ENCODE measurements around the gene ZFP1. TPM values are rescaled to one million over a fixed set of nuclear protein-coding genes. Genes with fewer than 3 reads are reported as not detected.
A peak's percentile ranks its signal among the peaks of the same experiment; 100 is the strongest.

Gene ZFP1
- total and polyA plus RNA-seq, 7 experiments from 2014 or later = 8.6 to 22.5 (median 10.5) TPM

DNA sequence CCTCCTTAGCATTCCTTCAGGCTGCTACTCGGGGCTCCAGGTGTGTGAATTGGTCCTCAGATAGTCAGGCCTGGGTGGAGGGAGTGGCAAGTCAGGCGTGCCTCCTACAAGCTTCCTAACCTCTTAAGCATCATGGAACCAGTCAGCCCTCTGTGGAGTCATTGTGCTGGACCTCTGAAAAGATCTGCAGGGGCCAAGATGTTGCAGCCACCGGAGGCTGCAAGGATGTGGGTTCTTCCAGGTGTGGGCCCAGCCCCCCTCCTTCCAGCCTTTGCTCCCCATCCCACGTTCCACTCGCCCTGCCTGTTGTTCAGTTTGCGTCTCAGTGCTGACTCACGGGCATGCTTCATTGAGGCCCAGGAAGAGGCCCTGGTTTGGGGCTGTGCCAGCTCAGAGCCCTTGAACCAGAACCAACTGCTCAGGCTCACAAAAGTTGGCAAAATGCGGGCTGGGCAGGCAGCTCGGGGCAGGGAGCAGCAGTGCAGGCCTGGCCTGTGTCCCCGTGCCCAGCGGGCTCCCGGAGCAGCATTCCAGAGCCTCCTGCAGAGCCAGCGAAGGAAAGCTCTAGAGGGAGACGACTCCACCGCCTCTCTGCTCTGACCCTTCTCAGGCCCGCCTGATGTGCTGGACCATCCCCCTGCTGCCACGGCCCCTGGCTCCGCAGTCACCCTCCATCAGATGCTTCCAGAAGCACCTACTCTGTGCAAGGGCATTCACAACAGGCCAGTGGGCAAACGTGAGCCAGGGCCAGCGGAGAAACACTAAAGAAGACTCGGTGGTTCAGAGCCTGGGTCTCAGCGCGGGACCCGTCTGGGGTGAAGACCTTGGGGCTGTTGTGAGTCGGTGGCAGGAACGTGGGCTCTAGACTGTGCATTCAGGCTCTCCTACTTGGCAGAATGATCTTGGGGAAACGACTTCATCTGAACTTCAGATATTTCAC is 39.3 kb upstream of the ZFP1 start:
- DNase-seq = peak in 6 of 9 donors; percentile 37 to 71 (median 43)
- ATAC-seq = peak; percentile 61
- H3K9me3 Mint-ChIP-seq = peaks cover 0 to 3% (median 0%) of the 10 kb centered on the region in 11 donors
- intact Hi-C loops (cut with micrococcal nuclease) = loop anchor here in 1 of 2 donors (1.0 kb wide), 1 partner anchor 10 kb away; no protein-coding TSS in a partner anchor
- peak overlapping the region; percentile 28 to 85 (median 59) for H3K4me3 Mint-ChIP-seq
- Histone ChIP-seq H3K27ac (ENCODE audit: low read depth, low read length) (no peak overlapping the region), H3K36me3 (ENCODE audit: control insufficient read depth in 2 of 3, insufficient read depth in 3 of 3, low read length in 3 of 3) (no peaks in the 10 kb centered on the region), H3K27me3 (ENCODE audit: control insufficient read depth in 2 of 2, insufficient read depth in 2 of 2, low read length in 2 of 2) (no peaks in the 10 kb centered on the region), H3K4me3 (ENCODE audit: low read length) (no peak overlapping the region), H3K9me3 (ENCODE audit: control insufficient read depth in 2 of 3, low read length in 3 of 3) (no peaks in the 10 kb centered on the region), H3K4me1 (ENCODE audit: control insufficient read depth in 2 of 2, insufficient read depth in 2 of 2, low read length in 2 of 2) (peaks cover 19 to 32% of the 10 kb centered on the region in 2 donors)
- H3K27me3 Mint-ChIP-seq = peaks cover 0 to 10% (median 10%) of the 10 kb centered on the region in 5 donors
- peak overlapping the region; percentile 22 to 93 (median 67) for H3K27ac Mint-ChIP-seq
- peaks cover 30 to 80% (median 35%) of the 10 kb centered on the region in 7 donors for H3K4me1 Mint-ChIP-seq
- H3K36me3 Mint-ChIP-seq = peaks cover 0 to 10% (median 0%) of the 10 kb centered on the region in 5 donors
- CTCF ChIA-PET = interaction anchor here (0.5 to 4.6 kb wide), 8 partner anchors 33 to 1800 kb away, joined by 3 to 64 read pairs (median 4); partner anchors contain the start of gene ZNRF1
- POLR2A ChIA-PET = interaction anchor here (0.7 to 2.6 kb wide), 3 partner anchors 111 to 124 kb away, joined by 3 to 12 read pairs (median 4); partner anchors contain the start of genes WDR59 and ZNRF1

DNA sequence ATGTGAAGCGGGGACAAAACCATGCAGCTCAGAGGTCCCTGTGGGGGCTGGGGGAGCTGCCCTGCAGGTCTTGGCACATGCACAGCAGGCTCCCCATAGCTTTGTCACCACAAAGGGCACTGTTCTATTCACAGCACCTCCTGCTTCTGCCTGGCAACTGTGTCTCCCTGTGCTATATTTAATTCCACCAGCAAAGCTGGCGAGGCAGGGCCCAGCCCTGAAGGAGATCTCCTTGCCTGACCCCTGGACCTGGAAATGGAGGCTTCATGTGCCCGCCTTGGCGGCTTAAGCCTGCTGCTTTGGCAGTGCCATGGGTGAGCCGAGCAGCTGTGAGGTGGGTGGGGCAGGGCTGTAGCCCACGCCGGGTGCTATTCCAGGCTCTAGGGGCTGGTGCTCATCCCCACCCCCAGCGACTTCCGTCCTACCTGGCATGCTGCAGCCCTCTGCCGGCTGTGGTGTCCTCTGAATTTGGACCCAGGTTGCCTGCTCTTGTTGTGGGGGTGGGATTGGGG is 38.5 kb upstream of the ZFP1 start:
- Mint-ChIP-seq H3K27me3 (peaks cover 0 to 10% (median 10%) of the 10 kb centered on the region in 5 donors), H3K27ac (peak overlapping the region in 5 of 9 donors; percentile 22 to 93 (median 59)), H3K4me3 (peak overlapping the region in 7 of 10 donors; percentile 28 to 85 (median 47)), H3K36me3 (peaks cover 0 to 5% (median 0%) of the 10 kb centered on the region in 5 donors), H3K4me1 (peaks cover 30 to 76% (median 35%) of the 10 kb centered on the region in 7 donors), H3K9me3 (no peaks in the 10 kb centered on the region)
- Histone ChIP-seq H3K4me3 (ENCODE audit: low read length) (no peak overlapping the region), H3K4me1 (ENCODE audit: control insufficient read depth in 2 of 2, insufficient read depth in 2 of 2, low read length in 2 of 2) (peaks cover 19 to 32% of the 10 kb centered on the region in 2 donors), H3K27me3 (ENCODE audit: control insufficient read depth in 2 of 2, insufficient read depth in 2 of 2, low read length in 2 of 2) (no peaks in the 10 kb centered on the region), H3K36me3 (ENCODE audit: control insufficient read depth in 2 of 3, insufficient read depth in 3 of 3, low read length in 3 of 3) (no peaks in the 10 kb centered on the region), H3K27ac (ENCODE audit: low read depth, low read length) (no peak overlapping the region), H3K9me3 (ENCODE audit: control insufficient read depth in 2 of 3, low read length in 3 of 3) (no peaks in the 10 kb centered on the region)
- DNase-seq (peak in 1 of 9 donors; percentile 11), ATAC-seq (no peak)
- intact Hi-C loops (cut with micrococcal nuclease) = loop anchor here (2.0 to 5.0 kb wide), 3 partner anchors 39 to 242 kb away; partner anchors contain the start of gene ZFP1 (in 1 of the 2)
- ChIA-PET POLR2A (interaction anchor here (0.7 to 2.6 kb wide), 2 partner anchors 111 to 123 kb away, joined by 3 to 12 read pairs; partner anchors contain the start of gene ZNRF1), CTCF (interaction anchor here (0.7 to 4.6 kb wide), 6 partner anchors 11 to 112 kb away, joined by 3 to 64 read pairs (median 6); partner anchors contain the start of gene ZNRF1)

DNA sequence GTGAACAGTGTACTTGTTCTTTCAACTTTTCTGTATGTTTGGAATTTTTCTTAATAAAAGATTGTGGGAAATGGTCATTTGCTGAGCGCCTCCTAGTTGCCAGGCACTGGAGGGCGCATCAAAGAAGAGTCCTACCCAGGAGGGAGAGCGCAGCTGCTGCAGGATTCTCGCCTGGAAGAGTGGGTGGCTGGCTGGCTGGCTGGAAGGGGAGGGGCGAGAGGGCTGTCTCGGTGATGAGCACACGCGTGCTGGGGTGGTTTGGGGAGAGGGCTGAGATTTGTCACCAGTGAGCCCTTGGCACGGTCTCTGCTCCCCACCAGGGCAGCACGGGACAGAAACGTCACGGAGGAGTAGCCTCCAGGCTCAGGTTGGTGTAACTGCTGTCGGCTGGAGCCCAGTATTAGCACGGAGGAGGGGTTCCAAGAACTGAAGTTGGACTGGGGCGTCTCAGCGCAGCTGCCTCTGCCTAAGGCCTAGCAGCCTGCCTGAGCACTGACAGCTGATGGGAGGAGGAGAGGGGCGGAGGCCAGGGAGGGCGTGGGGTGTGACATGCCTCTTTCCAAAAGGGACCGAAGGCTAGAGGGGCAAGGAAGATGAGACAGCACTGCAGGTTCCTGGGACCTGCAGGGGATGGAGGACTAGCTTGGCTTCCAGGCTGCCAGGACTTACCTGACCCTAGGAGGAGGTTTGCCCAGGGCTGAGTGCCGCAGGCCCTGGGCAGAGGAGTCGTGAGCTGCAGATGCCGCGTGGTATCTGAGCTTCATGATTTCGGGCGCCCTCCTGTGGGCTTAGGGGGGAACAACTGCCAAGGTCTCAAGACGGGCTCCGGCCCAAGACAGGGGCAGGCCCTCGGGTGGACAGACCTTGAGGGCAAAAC is 37.4 kb upstream of the ZFP1 start:
- DNase-seq = peak; percentile 66 to 83 (median 78)
- ChIA-PET POLR2A (interaction anchor here (0.5 to 2.6 kb wide), 5 partner anchors 9 to 126 kb away, joined by 3 to 12 read pairs (median 4); partner anchors contain the start of genes WDR59 and ZNRF1), CTCF (interaction anchor here (0.6 to 4.6 kb wide), 30 partner anchors 8 to 401 kb away, joined by 3 to 64 read pairs (median 4); partner anchors contain the start of genes WDR59 and ZNRF1)
- peak overlapping the region in 6 of 9 donors; percentile 54 to 93 (median 78) for H3K27ac Mint-ChIP-seq
- peaks cover 0 to 5% (median 0%) of the 10 kb centered on the region in 5 donors for H3K36me3 Mint-ChIP-seq
- intact Hi-C loops (cut with micrococcal nuclease) = loop anchor here (1.0 to 5.0 kb wide), 10 partner anchors 13 to 402 kb away; partner anchors contain the start of genes WDR59 (in 2 of the 2) and ZFP1 (in 2 of the 2)
- no peak overlapping the region for H3K27ac ChIP-seq (ENCODE audit: low read depth, low read length)
- H3K4me1 Mint-ChIP-seq = peaks cover 30 to 66% (median 35%) of the 10 kb centered on the region in 7 donors
- peaks cover 0 to 10% (median 10%) of the 10 kb centered on the region in 5 donors for H3K27me3 Mint-ChIP-seq
- no peaks in the 10 kb centered on the region for H3K9me3 ChIP-seq (ENCODE audit: control insufficient read depth in 2 of 3, low read length in 3 of 3)
- peak overlapping the region; percentile 36 for H3K4me3 ChIP-seq (ENCODE audit: low read length)
- H3K36me3 ChIP-seq (ENCODE audit: control insufficient read depth in 2 of 3, insufficient read depth in 3 of 3, low read length in 3 of 3) = no peaks in the 10 kb centered on the region
- no peaks in the 10 kb centered on the region for H3K9me3 Mint-ChIP-seq
- no peaks in the 10 kb centered on the region for H3K27me3 ChIP-seq (ENCODE audit: control insufficient read depth in 2 of 2, insufficient read depth in 2 of 2, low read length in 2 of 2)
- peak overlapping the region in 9 of 10 donors; percentile 34 to 78 (median 59) for H3K4me3 Mint-ChIP-seq
- H3K4me1 ChIP-seq (ENCODE audit: control insufficient read depth in 2 of 2, insufficient read depth in 2 of 2, low read length in 2 of 2) = peaks cover 19 to 32% of the 10 kb centered on the region in 2 donors
- peak; percentile 91 for ATAC-seq

DNA sequence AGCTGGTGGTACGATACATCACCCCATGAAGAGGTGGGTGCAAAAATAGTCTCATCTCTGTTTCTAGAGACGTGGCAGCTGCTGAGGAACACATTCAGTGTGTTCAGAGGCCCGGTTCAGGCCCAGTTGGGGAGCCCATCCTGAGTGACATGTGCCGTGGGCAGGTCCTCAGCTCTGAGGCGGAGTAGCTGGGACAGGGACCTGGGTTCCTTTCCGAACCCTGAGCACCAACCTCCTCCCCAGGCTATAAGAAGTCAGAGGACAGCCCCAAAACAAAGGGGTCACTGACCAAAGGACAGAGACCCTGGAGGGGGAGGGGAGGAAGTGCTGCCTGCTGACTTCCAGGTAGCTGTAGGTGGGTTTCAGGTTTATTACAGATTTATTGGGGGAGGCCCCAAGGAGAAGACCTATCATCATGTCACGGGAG is 36.8 kb upstream of the ZFP1 start:
- Mint-ChIP-seq H3K9me3 (no peaks in the 10 kb centered on the region), H3K27ac (peak overlapping the region in 3 of 9 donors; percentile 75 to 93 (median 86)), H3K36me3 (peaks cover 0 to 5% (median 0%) of the 10 kb centered on the region in 5 donors), H3K4me1 (peaks cover 25 to 59% (median 34%) of the 10 kb centered on the region in 7 donors), H3K27me3 (peaks cover 0 to 10% (median 10%) of the 10 kb centered on the region in 5 donors), H3K4me3 (peak overlapping the region in 3 of 10 donors; percentile 4 to 67 (median 59))
- intact Hi-C loops (cut with micrococcal nuclease) = loop anchor here (1.0 to 5.0 kb wide), 10 partner anchors 13 to 402 kb away; partner anchors contain the start of genes WDR59 (in 2 of the 2) and ZFP1 (in 2 of the 2)
- ATAC-seq (peak; percentile 2), DNase-seq (no peak)
- Histone ChIP-seq H3K27ac (ENCODE audit: low read depth, low read length) (no peak overlapping the region), H3K4me3 (ENCODE audit: low read length) (peak overlapping the region; percentile 36), H3K27me3 (ENCODE audit: control insufficient read depth in 2 of 2, insufficient read depth in 2 of 2, low read length in 2 of 2) (no peaks in the 10 kb centered on the region), H3K36me3 (ENCODE audit: control insufficient read depth in 2 of 3, insufficient read depth in 3 of 3, low read length in 3 of 3) (no peaks in the 10 kb centered on the region), H3K9me3 (ENCODE audit: control insufficient read depth in 2 of 3, low read length in 3 of 3) (no peaks in the 10 kb centered on the region), H3K4me1 (ENCODE audit: control insufficient read depth in 2 of 2, insufficient read depth in 2 of 2, low read length in 2 of 2) (peaks cover 19 to 32% of the 10 kb centered on the region in 2 donors)
- CTCF ChIA-PET = interaction anchor here (0.6 to 4.6 kb wide), 26 partner anchors 9 to 402 kb away, joined by 3 to 64 read pairs (median 4); partner anchors contain the start of genes WDR59 and ZNRF1
- POLR2A ChIA-PET = interaction anchor here (0.5 to 2.6 kb wide), 4 partner anchors 8 to 127 kb away, joined by 3 to 12 read pairs (median 4); partner anchors contain the start of genes WDR59 and ZNRF1

DNA sequence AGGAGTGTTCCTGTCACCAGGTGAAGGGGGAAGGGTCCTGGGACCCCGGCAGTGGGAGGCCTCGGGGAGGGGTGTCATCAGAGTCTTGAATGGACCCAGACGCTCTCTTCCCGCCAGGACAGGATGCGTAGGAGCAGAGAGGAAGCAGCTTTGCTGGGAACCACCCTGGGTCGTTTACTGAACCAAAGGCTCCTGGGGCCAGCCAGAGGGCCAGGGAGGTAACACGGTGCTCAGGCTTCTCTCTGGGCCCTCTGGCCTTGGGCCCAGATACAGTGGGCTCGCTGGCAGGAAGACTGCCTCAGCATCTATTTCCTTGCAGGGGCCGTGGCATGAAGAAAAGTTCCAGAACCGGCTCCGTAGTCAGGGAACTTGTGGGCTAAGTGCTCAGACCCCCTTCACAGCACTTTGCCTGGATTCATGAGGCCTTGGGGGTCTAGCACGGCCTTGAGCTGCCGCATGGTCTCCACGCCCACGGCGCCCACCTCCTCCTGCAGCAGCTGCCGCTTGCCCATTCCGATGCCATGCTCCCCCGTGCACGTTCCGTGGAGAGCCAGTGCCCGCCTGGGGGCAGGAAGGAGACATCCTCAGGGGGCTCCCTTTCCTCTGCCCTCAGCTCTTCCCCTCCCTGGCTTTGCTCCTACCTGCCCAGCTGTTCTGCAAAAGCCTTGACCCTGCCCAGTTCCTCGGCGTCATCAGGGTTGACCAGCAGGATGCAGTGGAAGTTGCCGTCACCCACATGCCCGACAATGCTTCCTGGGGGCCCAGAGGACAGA is 36.2 kb upstream of the ZFP1 start:
- H3K9me3 ChIP-seq (ENCODE audit: control insufficient read depth in 2 of 3, low read length in 3 of 3) = no peaks in the 10 kb centered on the region
- no peak overlapping the region for H3K4me3 ChIP-seq (ENCODE audit: low read length)
- ChIA-PET POLR2A (interaction anchor here (0.9 to 2.6 kb wide), 2 partner anchors 114 to 127 kb away, joined by 4 to 12 read pairs; partner anchors contain the start of genes WDR59 and ZNRF1), CTCF (interaction anchor here (0.6 to 4.6 kb wide), 17 partner anchors 10 to 402 kb away, joined by 3 to 64 read pairs (median 6); partner anchors contain the start of genes WDR59 and ZNRF1)
- H3K27ac Mint-ChIP-seq = peak overlapping the region in 2 of 9 donors; percentile 86 to 93
- no peaks in the 10 kb centered on the region for H3K9me3 Mint-ChIP-seq
- peaks cover 19 to 32% of the 10 kb centered on the region in 2 donors for H3K4me1 ChIP-seq (ENCODE audit: control insufficient read depth in 2 of 2, insufficient read depth in 2 of 2, low read length in 2 of 2)
- no peaks in the 10 kb centered on the region for H3K36me3 ChIP-seq (ENCODE audit: control insufficient read depth in 2 of 3, insufficient read depth in 3 of 3, low read length in 3 of 3)
- no peak overlapping the region for H3K4me3 Mint-ChIP-seq
- no peak for DNase-seq
- H3K27me3 ChIP-seq (ENCODE audit: control insufficient read depth in 2 of 2, insufficient read depth in 2 of 2, low read length in 2 of 2) = no peaks in the 10 kb centered on the region
- H3K4me1 Mint-ChIP-seq = peaks cover 25 to 54% (median 34%) of the 10 kb centered on the region in 7 donors
- H3K27me3 Mint-ChIP-seq = peaks cover 0 to 10% (median 10%) of the 10 kb centered on the region in 5 donors
- intact Hi-C loops (cut with micrococcal nuclease) = loop anchor here (1.0 to 5.0 kb wide), 10 partner anchors 14 to 403 kb away; partner anchors contain the start of genes WDR59 (in 2 of the 2) and ZFP1 (in 2 of the 2)
- no peak overlapping the region for H3K27ac ChIP-seq (ENCODE audit: low read depth, low read length)
- H3K36me3 Mint-ChIP-seq = peaks cover 0 to 4% (median 0%) of the 10 kb centered on the region in 5 donors
- no peak for ATAC-seq
